C1 segment of cervical spinal cord (tissue), 14 donors: Measurements from ENCODE around the gene SHISA5.
"Not testable (repeated sequence)": the region's sequence is repeated elsewhere in the genome, so short reads cannot be mapped to it uniquely, and the experiment has no call there.

Experiments
- DNase-seq, 14 donors: peaks; one replicate each; lab custom pipeline; 2025; lab: John Stamatoyannopoulos, UW

The SHISA5 gene

GRCh38 chr3:48519277-48519643, 15.3 kb upstream of the SHISA5 start:
- no peak for DNase-seq

DNA sequence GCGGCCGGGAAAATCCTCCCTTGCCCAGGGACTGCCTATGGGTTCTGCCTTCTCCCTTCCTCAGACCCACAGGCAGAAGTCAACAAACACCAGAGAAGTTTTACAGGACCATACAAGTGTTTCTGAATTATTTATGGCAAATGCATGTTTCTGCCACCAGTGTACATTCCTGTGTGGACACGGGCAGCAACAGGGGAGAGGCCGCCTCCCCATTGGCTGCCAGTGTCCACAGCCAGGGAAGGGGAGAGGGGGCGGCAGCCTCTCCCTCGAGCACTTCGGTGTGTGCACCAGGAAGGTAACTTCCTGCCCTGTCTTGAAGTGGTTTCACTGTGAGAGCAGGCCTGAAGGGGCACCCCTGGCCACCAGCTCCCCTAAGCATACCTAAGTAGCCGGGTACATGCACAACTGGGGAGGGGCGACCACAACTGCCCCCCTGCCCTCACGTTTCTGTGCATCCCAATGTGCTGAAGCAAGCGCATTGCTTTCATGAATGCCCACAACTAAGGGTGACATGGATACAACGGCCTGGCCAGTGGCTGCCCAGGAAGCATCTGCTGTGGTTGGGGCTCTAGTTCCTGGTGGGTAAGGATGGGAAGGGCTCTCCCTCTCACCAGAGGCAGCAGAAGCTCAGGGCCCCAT, 14.8 kb upstream of the SHISA5 start:
- no peak for DNase-seq

DNA sequence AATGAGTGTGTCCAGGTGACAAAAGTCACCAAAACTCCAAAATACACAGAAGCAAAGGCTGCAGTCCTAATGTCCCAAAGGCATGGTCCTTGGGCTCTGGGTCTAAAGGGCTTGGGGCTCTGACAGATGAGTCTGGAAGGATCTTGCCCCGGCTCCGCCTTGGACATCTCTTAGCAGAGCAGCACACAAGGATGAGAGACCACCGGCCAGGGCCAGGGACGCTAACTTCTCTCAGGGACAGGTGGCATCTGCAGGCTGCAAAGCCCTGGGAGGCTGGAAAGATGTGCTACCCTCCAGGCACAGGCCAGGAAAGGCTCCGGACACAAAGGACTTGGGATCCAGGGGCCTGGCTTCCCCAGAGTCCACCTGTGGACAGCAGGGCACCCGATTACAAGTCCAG, 14.1 kb upstream of the SHISA5 start:
- DNase-seq, result no peak

GRCh38 chr3:48516571-48516970, 12.6 kb upstream of the SHISA5 start:
- no peak for DNase-seq

GRCh38 chr3:48514431-48515227, 10.7 kb upstream of the SHISA5 start:
- DNase-seq, result no peak

GRCh38 chr3:48511551-48511950, 7.6 kb upstream of the SHISA5 start:
- DNase-seq, result no peak

DNA sequence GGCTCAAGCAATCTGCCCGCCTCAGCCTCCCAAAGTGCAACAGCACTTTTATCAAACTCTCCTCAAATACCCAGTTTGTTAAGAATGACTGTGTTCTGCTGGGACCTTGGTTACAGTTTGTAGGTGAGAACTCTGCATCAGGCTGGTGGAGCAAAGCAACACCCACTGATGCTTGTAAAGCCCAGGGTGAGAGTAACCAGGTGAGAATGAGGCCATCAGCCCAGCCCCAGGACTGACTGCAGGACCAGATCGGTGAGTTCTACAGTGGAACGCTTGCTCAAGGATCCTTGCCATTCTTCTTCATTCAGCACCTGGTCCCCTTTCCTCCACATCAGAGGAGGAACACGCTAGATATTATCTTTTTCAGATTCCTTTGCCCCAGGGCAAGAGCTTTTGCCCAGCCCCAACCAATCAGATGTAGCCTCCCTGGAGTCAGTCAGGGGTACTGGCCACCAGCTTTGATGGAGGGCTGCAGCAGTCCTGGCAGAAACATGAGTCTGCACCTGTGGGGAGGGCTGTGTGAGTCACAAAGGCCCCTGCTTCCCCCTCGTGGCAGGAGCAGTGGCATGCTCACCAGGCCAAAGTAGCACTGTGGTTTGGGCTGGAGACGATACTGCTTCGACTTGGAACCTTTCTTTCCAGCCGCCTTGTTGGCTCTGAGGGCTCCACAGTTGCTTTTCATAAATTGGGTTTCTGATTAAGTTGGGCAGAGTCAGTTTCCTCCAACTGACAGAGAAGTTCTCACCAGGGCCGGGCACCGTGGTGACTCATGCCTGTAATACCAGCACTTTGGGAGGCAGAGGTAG, 3.5 kb upstream of the SHISA5 start:
- peak in 4 of 14 donors; percentile 3 to 56 (median 7) for DNase-seq

GRCh38 chr3:48505968-48506504, 2.1 kb upstream of the SHISA5 start:
- DNase-seq, result no peak

DNA sequence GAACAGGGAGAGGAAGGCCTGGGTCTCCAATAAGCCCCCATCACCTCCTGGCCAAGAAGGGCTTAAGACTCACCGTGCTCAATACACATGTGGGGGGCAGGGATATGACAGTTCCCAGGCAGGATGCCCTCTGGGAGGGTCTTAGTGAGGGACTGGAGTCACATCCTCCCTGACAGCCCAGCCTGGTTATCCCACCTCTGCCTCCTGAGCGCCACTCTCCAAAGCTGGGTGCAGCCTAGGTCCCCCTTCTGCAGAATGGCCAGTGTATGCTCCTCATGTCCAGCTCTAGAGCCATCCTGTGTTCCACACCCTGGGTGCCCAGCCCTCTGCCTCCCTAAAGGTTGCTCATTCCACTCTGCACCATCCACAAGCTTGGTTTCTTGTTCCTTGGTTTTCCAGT, 1.2 kb upstream of the SHISA5 start:
- peak in 1 of 14 donors; percentile 22 for DNase-seq

DNA sequence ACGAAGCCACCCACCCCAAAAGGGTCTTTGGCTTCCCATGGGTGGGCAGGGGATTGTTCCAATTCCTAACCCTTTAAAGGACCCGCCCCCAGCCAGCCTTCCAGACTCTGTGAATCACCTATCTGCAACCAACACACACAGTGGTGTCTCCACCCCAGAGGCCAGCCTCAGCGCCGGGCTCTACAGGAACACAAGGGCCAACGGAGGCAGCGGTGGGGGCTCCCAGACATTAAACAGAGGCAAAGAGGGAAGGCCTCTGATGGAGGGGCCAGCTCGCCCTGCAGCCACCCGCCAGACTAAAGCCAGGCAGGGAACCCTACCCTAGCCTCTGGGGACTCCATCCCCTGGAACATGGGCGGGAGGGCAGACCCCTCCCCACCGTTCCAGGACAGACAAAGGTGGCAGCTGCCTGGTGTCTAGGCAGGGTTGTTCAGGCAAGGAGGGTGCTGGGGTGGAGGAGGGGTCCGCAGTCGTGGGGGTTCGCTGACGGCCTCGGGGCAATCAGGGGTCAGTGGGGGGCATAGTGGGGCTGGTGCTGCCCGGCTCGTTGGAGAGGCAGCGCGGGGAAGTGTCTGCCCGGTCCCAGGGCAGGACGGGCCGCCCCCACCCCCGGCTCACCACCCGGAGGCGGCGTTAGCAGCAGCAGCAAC, 448 bp downstream of the SHISA5 start:
- DNase-seq, result peak in 2 of 14 donors; percentile 36 to 67

- DNase-seq, result peak in 11 of 14 donors; percentile 14 to 79 (median 35)
Observed at GRCh38 chr3:48502728-48503168, 1.2 kb downstream of the SHISA5 start.

- DNase-seq, result no peak
Observed at GRCh38 chr3:48502121-48502520, 1.9 kb downstream of the SHISA5 start.

DNA sequence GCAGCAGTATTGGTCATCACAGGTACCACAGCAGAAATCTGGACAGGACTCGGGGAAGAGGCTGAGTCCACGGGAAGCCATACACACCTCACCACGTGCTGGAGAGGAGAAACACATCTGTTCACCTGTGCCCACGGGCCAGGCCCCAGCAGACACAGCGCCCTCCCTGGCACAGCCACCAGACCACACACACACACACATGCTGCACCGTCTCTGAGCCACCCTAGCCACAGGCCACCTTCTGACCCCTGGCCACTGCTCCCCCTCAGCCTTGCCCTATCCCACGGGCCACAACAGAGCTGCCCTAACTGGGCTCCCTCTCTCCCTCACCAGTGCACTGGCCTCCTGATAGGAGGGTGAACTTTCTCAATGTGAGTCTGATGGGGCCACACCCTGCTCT, 2.8 kb downstream of the SHISA5 start:
- DNase-seq, result no peak

GRCh38 chr3:48500656-48501055, 3.3 kb downstream of the SHISA5 start:
- no peak for DNase-seq

- no peak for DNase-seq
Observed at GRCh38 chr3:48493203-48493501, 10.8 kb downstream of the SHISA5 start.

GRCh38 chr3:48492461-48493202, 11.3 kb downstream of the SHISA5 start:
- DNase-seq, result no peak

- DNase-seq, result no peak
Observed at GRCh38 chr3:48486952-48487351, 17.0 kb downstream of the SHISA5 start.

DNA sequence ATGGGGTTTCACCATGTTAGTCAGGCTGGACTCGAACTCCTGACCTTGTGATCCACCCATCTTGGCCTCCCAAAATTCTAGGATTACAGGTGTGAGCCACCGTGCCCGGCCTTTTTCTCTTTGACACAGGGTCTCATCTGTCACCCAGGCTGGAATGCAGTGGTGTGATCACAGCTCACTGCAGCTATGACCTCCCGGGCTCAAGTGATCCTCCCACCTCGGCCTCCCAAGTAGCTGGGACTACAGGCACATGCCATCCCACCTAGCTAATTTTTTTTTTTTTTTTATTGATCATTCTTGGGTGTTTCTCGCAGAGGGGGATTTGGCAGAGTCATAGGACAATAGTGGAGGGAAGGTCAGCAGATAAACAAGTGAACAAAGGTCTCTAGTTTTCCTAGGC, 21.2 kb downstream of the SHISA5 start:
- not testable (repeated sequence) for DNase-seq

GRCh38 chr3:48480891-48481290, 23.1 kb downstream of the SHISA5 start:
- DNase-seq, result not testable (repeated sequence)

- DNase-seq, result no peak
Observed at GRCh38 chr3:48478626-48479555, 25.1 kb downstream of the SHISA5 start.
